Fibroblast of lung (primary cell): ENCODE results near the gene ATP13A2. TPM values are rescaled to one million over a fixed set of nuclear protein-coding genes. Genes with fewer than 3 reads are reported as not detected.

ENCODE experiments used
- DNase-seq, 2 donors: peaks; one replicate each; pipeline versions ENCODE4 v3.0.0 to v3.0.0-alpha.2; 2010; ENCODE audit warnings: low read depth in 2 of 2
- H2AFZ ChIP-seq: 2 replicates; pipeline ENCODE4 v1.5.1; 2012; ENCODE audit warnings: low read length, control low read depth, inconsistent platforms
- H3K27ac ChIP-seq: 2 replicates; pipeline ENCODE4 v1.5.1; 2011; ENCODE audit warnings: low read length, control low read depth; ENCODE audit not compliant: insufficient read depth
- H3K27me3 ChIP-seq: 2 replicates; pipeline ENCODE4 v1.5.1; 2011; ENCODE audit warnings: mild to moderate bottlenecking, low read length; ENCODE audit not compliant: control insufficient read depth, insufficient read depth
- H3K36me3 ChIP-seq: 2 replicates; pipeline ENCODE4 v1.5.1; 2011; ENCODE audit warnings: low read length; ENCODE audit not compliant: control insufficient read depth, insufficient read depth
- H3K4me1 ChIP-seq: 2 replicates; pipeline ENCODE4 v1.5.1; 2011; ENCODE audit warnings: low read length; ENCODE audit not compliant: control insufficient read depth, insufficient read depth; ENCODE audit errors: extremely low read depth
- H3K4me2 ChIP-seq: 2 replicates; pipeline ENCODE4 v1.5.1; 2011; ENCODE audit warnings: low read length, control low read depth; ENCODE audit not compliant: insufficient read depth; ENCODE audit errors: extremely low read depth
- H3K4me3 ChIP-seq, 4 experiments: fragments of 200-600 bp in 1 of 4; sonication (generic) in 1 of 4; replicated peaks in 1 of 4; 2 replicates each; pipeline ENCODE4 v1.5.1; 2011 to 2016; ENCODE audit warnings: low read length in 4 of 4, low read depth in 3 of 4, mild to moderate bottlenecking in 3 of 4, control low read depth in 2 of 4, inconsistent platforms in 1 of 4, mixed read lengths in 1 of 4; ENCODE audit not compliant: insufficient read depth in 1 of 4; ENCODE audit errors: control extremely low read depth in 1 of 4
- H3K79me2 ChIP-seq: 2 replicates; pipeline ENCODE4 v1.5.1; 2012; ENCODE audit warnings: mild to moderate bottlenecking, low read length, inconsistent platforms; ENCODE audit not compliant: control insufficient read depth, insufficient read depth
- H3K9ac ChIP-seq: 2 replicates; pipeline ENCODE4 v1.5.1; 2011; ENCODE audit warnings: mild to moderate bottlenecking, low read length, control low read depth; ENCODE audit not compliant: insufficient read depth
- H3K9me3 ChIP-seq: 2 replicates; pipeline ENCODE4 v1.5.1; 2012; ENCODE audit warnings: low read depth, low read length; ENCODE audit not compliant: control insufficient read depth, insufficient read depth
- H4K20me1 ChIP-seq: 2 replicates; pipeline ENCODE4 v1.5.1; 2011; ENCODE audit warnings: low read length; ENCODE audit not compliant: control insufficient read depth, insufficient read depth; ENCODE audit errors: extremely low read depth
- EZH2 ChIP-seq: IDR thresholded peaks from 2 replicates; pipeline ENCODE4 v1.5.1; 2012; ENCODE audit warnings: low read length, control low read depth, mild to moderate bottlenecking; ENCODE audit errors: missing control alignments
- polyA plus RNA-seq, 2 donors: library from polyadenylated mRNA; depleted of rRNA in 1 of 2; stranded (reverse) in 1 of 2; unstranded in 1 of 2; fragments of >200 nt; gene quantifications; 2 replicates each; pipeline ENCODE4 v1.2.1, GENCODE V29; 2011 to 2012; ENCODE audit warnings: missing spikeins in 1 of 2
- total RNA-seq: library from RNA; depleted of rRNA; stranded (reverse); fragments of >200 nt; gene quantifications from 2 replicates; pipeline ENCODE4 v1.2.1, GENCODE V29; 2014
- TF ChIP-seq, protein P1 (sequence below), 2 donors: IDR thresholded peaks in 1 of 2; conservative IDR thresholded peaks in 1 of 2; 1 replicate in 1 of 2; 2 replicates in 1 of 2; pipeline ENCODE4 v1.5.1; 2011 to 2012; ENCODE audit warnings: low read length in 2 of 2, control low read depth in 1 of 2, inconsistent platforms in 1 of 2, low read depth in 1 of 2, mild to moderate bottlenecking in 1 of 2

Gene ATP13A2
- total and polyA plus RNA-seq, 2 donors (not counting 1 experiment from before 2014, with no cell fraction given) = 6.5 to 10.9 TPM

- TF ChIP-seq, protein P1, sequence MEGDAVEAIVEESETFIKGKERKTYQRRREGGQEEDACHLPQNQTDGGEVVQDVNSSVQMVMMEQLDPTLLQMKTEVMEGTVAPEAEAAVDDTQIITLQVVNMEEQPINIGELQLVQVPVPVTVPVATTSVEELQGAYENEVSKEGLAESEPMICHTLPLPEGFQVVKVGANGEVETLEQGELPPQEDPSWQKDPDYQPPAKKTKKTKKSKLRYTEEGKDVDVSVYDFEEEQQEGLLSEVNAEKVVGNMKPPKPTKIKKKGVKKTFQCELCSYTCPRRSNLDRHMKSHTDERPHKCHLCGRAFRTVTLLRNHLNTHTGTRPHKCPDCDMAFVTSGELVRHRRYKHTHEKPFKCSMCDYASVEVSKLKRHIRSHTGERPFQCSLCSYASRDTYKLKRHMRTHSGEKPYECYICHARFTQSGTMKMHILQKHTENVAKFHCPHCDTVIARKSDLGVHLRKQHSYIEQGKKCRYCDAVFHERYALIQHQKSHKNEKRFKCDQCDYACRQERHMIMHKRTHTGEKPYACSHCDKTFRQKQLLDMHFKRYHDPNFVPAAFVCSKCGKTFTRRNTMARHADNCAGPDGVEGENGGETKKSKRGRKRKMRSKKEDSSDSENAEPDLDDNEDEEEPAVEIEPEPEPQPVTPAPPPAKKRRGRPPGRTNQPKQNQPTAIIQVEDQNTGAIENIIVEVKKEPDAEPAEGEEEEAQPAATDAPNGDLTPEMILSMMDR (conservative IDR thresholded peaks at IDR 0.05 in 1 of 2, IDR thresholded peaks at IDR 0.05 in 1 of 2; ENCODE audit: low read depth in 1 of 2, low read length in 2 of 2) = no peak
- no peak for TF ChIP-seq EZH2
- no peaks in the 10 kb centered on the region for H4K20me1 ChIP-seq
- H3K36me3 ChIP-seq = peaks cover 9% of the 10 kb centered on the region
- no peak overlapping the region for H3K4me3 ChIP-seq
- no peak overlapping the region for H2AFZ ChIP-seq
- no peak overlapping the region for H3K27ac ChIP-seq
- no peaks in the 10 kb centered on the region for H3K79me2 ChIP-seq
- H3K27me3 ChIP-seq = no peaks in the 10 kb centered on the region
- no peak overlapping the region for H3K9ac ChIP-seq
- H3K4me1 ChIP-seq = no peaks in the 10 kb centered on the region
- H3K9me3 ChIP-seq = no peaks in the 10 kb centered on the region
- no peak overlapping the region for H3K4me2 ChIP-seq
- peak in 1 of 2 donors; percentile 47 for DNase-seq
These were observed 15.7 kb upstream of the ATP13A2 start for GRCh38 chr1:17027403-17027802.

- Histone ChIP-seq H3K4me1 (no peaks in the 10 kb centered on the region), H4K20me1 (no peaks in the 10 kb centered on the region), H3K9ac (no peak overlapping the region), H3K4me3 (no peak overlapping the region), H2AFZ (no peak overlapping the region), H3K27me3 (no peaks in the 10 kb centered on the region), H3K79me2 (no peaks in the 10 kb centered on the region), H3K9me3 (no peaks in the 10 kb centered on the region), H3K4me2 (no peak overlapping the region), H3K36me3 (peaks cover 22% of the 10 kb centered on the region), H3K27ac (no peak overlapping the region)
- DNase-seq = no peak
- no peak for TF ChIP-seq EZH2
- TF ChIP-seq, protein P1 (conservative IDR thresholded peaks at IDR 0.05 in 1 of 2, IDR thresholded peaks at IDR 0.05 in 1 of 2; ENCODE audit: low read depth in 1 of 2, low read length in 2 of 2) = no peak
These were observed 13.0 kb upstream of the ATP13A2 start for GRCh38 chr1:17024721-17025120.

DNA sequence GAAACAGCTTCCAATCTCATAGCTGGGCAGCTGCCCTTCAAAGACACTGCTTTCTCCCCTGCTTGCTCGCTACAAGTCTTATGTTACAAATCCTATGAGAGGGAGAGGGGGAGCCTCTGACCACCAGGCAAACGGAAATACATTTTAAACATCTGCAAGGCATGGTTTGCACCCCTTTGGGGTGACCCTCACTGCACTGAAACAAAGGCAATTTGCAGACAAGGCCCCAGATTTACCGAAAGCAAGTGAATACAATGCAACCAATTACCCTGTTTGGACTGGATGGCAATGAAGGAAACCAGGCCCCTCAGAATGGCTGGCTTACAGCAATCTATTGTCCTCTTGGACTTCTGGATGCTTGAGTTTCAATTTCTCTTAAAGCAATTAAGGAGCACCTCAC lies 11.8 kb upstream of the ATP13A2 start:
- no peak overlapping the region for H3K9ac ChIP-seq
- H3K4me3 ChIP-seq = no peak overlapping the region
- H3K9me3 ChIP-seq = no peaks in the 10 kb centered on the region
- peaks cover 20% of the 10 kb centered on the region for H3K36me3 ChIP-seq
- no peak overlapping the region for H3K27ac ChIP-seq
- H3K4me2 ChIP-seq = no peak overlapping the region
- TF ChIP-seq, protein P1 (conservative IDR thresholded peaks at IDR 0.05 in 1 of 2, IDR thresholded peaks at IDR 0.05 in 1 of 2; ENCODE audit: low read depth in 1 of 2, low read length in 2 of 2) = peak in 1 of 2 donors; percentile 8
- no peak for TF ChIP-seq EZH2
- no peaks in the 10 kb centered on the region for H3K27me3 ChIP-seq
- no peaks in the 10 kb centered on the region for H3K4me1 ChIP-seq
- no peak for DNase-seq
- no peaks in the 10 kb centered on the region for H3K79me2 ChIP-seq
- H4K20me1 ChIP-seq = no peaks in the 10 kb centered on the region
- H2AFZ ChIP-seq = no peak overlapping the region
